ENCODE results near the gene CARD10. TPM values are rescaled to one million over a fixed set of nuclear protein-coding genes. Genes with fewer than 3 reads are reported as not detected.

Gene CARD10
- total and polyA plus RNA-seq, 2 of the 8 experiments (the other 6 are each of a cell fraction or from before 2014, with no cell fraction given) = 13.5 to 14.4 TPM

- Histone ChIP-seq H3K4ac (replicated peaks; ENCODE audit: insufficient read length, low read depth, low read length) (no peak overlapping the region), H3K9ac (replicated peaks in 1 of 4; ENCODE audit: extremely low read depth in 1 of 4, low read depth in 3 of 4, low read length in 3 of 4) (no peak overlapping the region; a peak in 1 of 7 replicates), H2BK12ac (ENCODE audit: low read depth, low read length) (0 out of 2 replicates have a peak overlapping the region, but pooled peaks have one; percentile 3), H4K20me1 (replicated peaks in 1 of 2; ENCODE audit: control insufficient read depth in 1 of 2, insufficient read depth in 2 of 2, low read length in 2 of 2) (no peaks in the 10 kb centered on the region), H2AFZ (ENCODE audit: low read length) (no peak overlapping the region), H3K23ac (ENCODE audit: insufficient read length) (no peak overlapping the region), H4K8ac (ENCODE audit: extremely low read depth, insufficient read depth, low read length) (no peak overlapping the region), H2BK120ac (replicated peaks; ENCODE audit: low read depth, low read length) (no peak overlapping the region), H2BK5ac (ENCODE audit: low read depth, low read length) (no peak overlapping the region), H3K79me2 (ENCODE audit: control insufficient read depth in 1 of 2, insufficient read depth in 2 of 2, low read length in 2 of 2) (no peaks in the 10 kb centered on the region), H3K56ac (replicated peaks; ENCODE audit: insufficient read length, low read depth, low read length) (no peak overlapping the region), H3K4me2 (ENCODE audit: insufficient read depth in 1 of 2, low read depth in 2 of 2, low read length in 2 of 2) (no peak overlapping the region), H2AK5ac (ENCODE audit: low read depth, low read length) (no peak overlapping the region), H2BK15ac (ENCODE audit: low read length) (no peak overlapping the region), H3K23me2 (ENCODE audit: low read depth, low read length) (no peaks in the 10 kb centered on the region), H3K18ac (ENCODE audit: extremely low read depth, low read length) (no peak overlapping the region), H3K9me3 (ENCODE audit: insufficient read depth in 2 of 2, low read depth in 1 of 2, low read length in 1 of 2) (no peaks in the 10 kb centered on the region), H2BK20ac (ENCODE audit: low read length) (no peak overlapping the region), H3K14ac (ENCODE audit: insufficient read length) (no peak overlapping the region), H3K27me3 (replicated peaks in 1 of 4; ENCODE audit: control insufficient read depth in 3 of 4, extremely low read depth in 1 of 4, insufficient read depth in 3 of 4, low read length in 3 of 4) (no peaks in the 10 kb centered on the region), H4K5ac (ENCODE audit: insufficient read length, low read depth, low read length) (no peak overlapping the region), H3K79me1 (ENCODE audit: low read depth, low read length) (no peaks in the 10 kb centered on the region), H4K91ac (replicated peaks; ENCODE audit: insufficient read length, low read length) (no peak overlapping the region), H3K27ac (ENCODE audit: low read depth, low read length) (no peak overlapping the region), H3K4me3 (ENCODE audit: extremely low read depth in 1 of 4, insufficient read depth in 2 of 4, low read depth in 3 of 4, low read length in 4 of 4) (no peak overlapping the region), H3K36me3 (ENCODE audit: control insufficient read depth in 2 of 4, insufficient read depth in 4 of 4, low read length in 3 of 4) (no peaks in the 10 kb centered on the region), H3K4me1 (replicated peaks in 1 of 4; ENCODE audit: control insufficient read depth in 3 of 4, insufficient read depth in 4 of 4, low read length in 3 of 4) (no peaks in the 10 kb centered on the region; a peak in 2 of 7 replicates)
- ChIA-PET CTCF (ENCODE audit: partially characterized antibody) (interaction anchor here (0.5 to 8.2 kb wide), 22 partner anchors 10 to 289 kb away, joined by 3 to 119 read pairs (median 6); partner anchors contain the start of gene MFNG), POLR2A (ENCODE audit: partially characterized antibody) (interaction anchor here (0.7 to 1.0 kb wide), 2 partner anchors 28 to 163 kb away, joined by 3 read pairs; no protein-coding TSS in a partner anchor)
- no peak for DNase-seq (ENCODE audit: low read depth in 1 of 2, low spot score in 2 of 2)
- no peak for FAIRE-seq
- WGBS, 2 experiments (ENCODE audit: extremely low coverage in 1 of 2, insufficient coverage in 1 of 2, insufficient read length in 1 of 2, insufficient replicate concordance in 2 of 2, low coverage in 1 of 2, low lambda C conversion rate in 2 of 2, missing lambda C conversion rate in 1 of 2) = 86% methylated on average over 13 of the region's 14 CpGs; no CpG with 5 or more reads in 1 of the 2 experiments
- TF ChIP-seq YY1 (IDR thresholded peaks at IDR 0.05; ENCODE audit: low read depth, low read length) (no peak), EGR1 (IDR thresholded peaks at IDR 0.05; ENCODE audit: borderline replicate concordance, low read depth, low read length) (no peak), NANOG (IDR thresholded peaks at IDR 0.05; ENCODE audit: insufficient read depth, low read depth, low read length, poor library complexity, severe bottlenecking) (no peak), EP300 (IDR thresholded peaks at IDR 0.05; ENCODE audit: borderline replicate concordance in 1 of 2, low read depth in 2 of 2, low read length in 2 of 2) (no peak), NRF1 (IDR thresholded peaks at IDR 0.05; ENCODE audit: low read depth, low read length) (no peak), ASH2L (IDR thresholded peaks at IDR 0.05; ENCODE audit: low read length) (no peak), GABPA (IDR thresholded peaks at IDR 0.05; ENCODE audit: borderline replicate concordance, insufficient read depth, low read length) (no peak), SP1 (IDR thresholded peaks at IDR 0.05; ENCODE audit: low read depth, low read length) (no peak), SAP30 (IDR thresholded peaks at IDR 0.05; ENCODE audit: insufficient read depth, insufficient replicate concordance, low read length) (no peak), SP4 (IDR thresholded peaks at IDR 0.05; ENCODE audit: low read length) (no peak), TAF7 (optimal IDR thresholded peaks at IDR 0.05; ENCODE audit: borderline replicate concordance, low read depth, low read length) (no peak), GTF2F1 (IDR thresholded peaks at IDR 0.05; ENCODE audit: borderline replicate concordance, low read depth, low read length) (no peak), EZH2 (IDR thresholded peaks at IDR 0.05; ENCODE audit: low read depth, low read length, severe bottlenecking) (no peak), RFX5 (IDR thresholded peaks at IDR 0.05; ENCODE audit: borderline replicate concordance, low read depth, low read length) (no peak)
Observed at GRCh38 chr22:37455896-37456295, 63.3 kb downstream of the CARD10 start.
